Activated T-helper 17 cell treated with anti-CD3 and anti-CD28 coated beads, Interleukin-2, amount 50 U/mL, for 72 hours (primary cell): ENCODE measurements around the gene FAM13C. TPM values are rescaled to one million over a fixed set of nuclear protein-coding genes. Genes with fewer than 3 reads are reported as not detected.

Experiments used
- ATAC-seq: fragments of 150-1000 bp; cut with Tn5 transposase; replicated peaks from 2 replicates; pipeline ENCODE4 v1.10.0; 2021; ENCODE audit warnings: mild to moderate bottlenecking, moderate library complexity
- H3K27ac Mint-ChIP-seq: one replicate; pipeline ENCODE4 v1.8.0; 2022; ENCODE audit warnings: mixed read lengths
- H3K27me3 Mint-ChIP-seq: one replicate; pipeline ENCODE4 v1.8.0; 2022; ENCODE audit warnings: mixed read lengths
- H3K36me3 Mint-ChIP-seq: one replicate; pipeline ENCODE4 v1.8.0; 2022; ENCODE audit warnings: low read depth, mild to moderate bottlenecking, mixed read lengths
- H3K4me1 Mint-ChIP-seq: one replicate; pipeline ENCODE4 v1.8.0; 2022; ENCODE audit warnings: mixed read lengths
- H3K4me3 Mint-ChIP-seq: one replicate; pipeline ENCODE4 v1.8.0; 2022; ENCODE audit warnings: mild to moderate bottlenecking, mixed read lengths
- H3K9me3 Mint-ChIP-seq: one replicate; pipeline ENCODE4 v1.8.0; 2022; ENCODE audit warnings: mixed read lengths
- total RNA-seq, 2 donors: library from RNA; stranded (reverse); gene quantifications; one replicate each; pipeline ENCODE4 v1.2.3, GENCODE V29; 2022

FAM13C gene
- total RNA-seq, 2 donors from 2014 or later = 1.3 TPM; not detected in 1

DNA sequence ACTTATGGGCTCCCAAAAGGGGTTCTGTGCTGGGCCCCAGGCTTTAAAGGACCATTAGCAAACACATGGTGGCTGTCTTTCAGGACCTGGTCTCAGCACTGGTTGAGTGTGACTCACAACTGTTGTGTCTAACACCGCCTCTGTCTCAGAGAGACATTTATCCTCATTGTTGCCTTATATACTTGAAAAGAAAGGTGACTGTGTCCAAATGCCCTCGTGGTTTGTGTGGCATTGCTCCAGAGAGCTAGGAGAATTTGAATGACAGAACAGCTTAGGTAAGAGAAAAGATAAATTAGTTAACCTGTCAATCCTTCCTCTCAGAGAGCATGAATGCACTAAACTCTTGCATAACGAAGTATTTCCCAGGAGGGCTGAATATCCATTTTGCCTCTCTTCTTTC lies 14.5 kb upstream of the FAM13C start:
- ATAC-seq = no peak
- H3K4me3 Mint-ChIP-seq = no peak overlapping the region
- no peaks in the 10 kb centered on the region for H3K27me3 Mint-ChIP-seq
- no peaks in the 10 kb centered on the region for H3K9me3 Mint-ChIP-seq
- H3K4me1 Mint-ChIP-seq = no peaks in the 10 kb centered on the region
- H3K27ac Mint-ChIP-seq = no peak overlapping the region
- no peaks in the 10 kb centered on the region for H3K36me3 Mint-ChIP-seq

DNA sequence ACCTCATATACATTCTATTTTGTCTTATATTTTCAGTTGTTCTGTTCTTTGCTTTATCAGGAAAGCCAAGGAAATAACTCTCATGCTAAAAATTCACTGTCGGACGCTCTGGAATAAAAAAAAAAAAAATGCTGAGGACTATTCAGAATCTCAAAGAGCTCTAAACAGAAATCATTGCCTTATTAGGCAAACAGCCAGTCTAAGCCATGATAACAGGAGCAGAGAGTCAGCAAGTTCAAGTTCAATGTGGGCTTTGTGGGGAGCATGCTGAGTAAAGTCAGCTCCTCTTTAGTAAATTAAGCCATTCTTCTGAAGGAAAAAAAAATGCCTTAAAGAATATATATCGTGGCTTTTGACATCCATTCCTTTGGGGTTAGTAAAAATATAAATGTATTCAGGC lies 13.6 kb upstream of the FAM13C start:
- H3K4me3 Mint-ChIP-seq = no peak overlapping the region
- H3K36me3 Mint-ChIP-seq = no peaks in the 10 kb centered on the region
- H3K27me3 Mint-ChIP-seq = no peaks in the 10 kb centered on the region
- no peaks in the 10 kb centered on the region for H3K9me3 Mint-ChIP-seq
- no peaks in the 10 kb centered on the region for H3K4me1 Mint-ChIP-seq
- ATAC-seq = no peak
- no peak overlapping the region for H3K27ac Mint-ChIP-seq

DNA sequence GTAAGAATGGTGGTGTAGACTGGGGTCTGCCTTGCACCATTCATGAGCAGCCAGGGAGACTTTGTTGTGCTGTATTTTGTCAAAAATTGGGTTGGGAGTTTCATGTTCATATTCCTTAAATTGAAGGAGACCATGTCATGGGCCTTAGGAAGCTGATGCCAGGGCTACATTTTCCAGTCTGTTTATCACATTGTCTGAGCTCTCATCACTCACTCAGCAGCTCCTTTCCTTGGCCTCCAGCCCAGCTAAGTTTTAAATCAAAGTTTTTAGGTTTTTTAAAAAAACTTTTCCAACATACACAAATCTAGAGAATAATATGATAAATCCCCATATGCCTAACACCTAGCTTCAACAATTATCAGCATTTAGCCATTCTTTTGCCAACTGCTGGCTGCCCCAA lies 12.6 kb upstream of the FAM13C start:
- H3K4me1 Mint-ChIP-seq = no peaks in the 10 kb centered on the region
- no peaks in the 10 kb centered on the region for H3K27me3 Mint-ChIP-seq
- no peak for ATAC-seq
- H3K36me3 Mint-ChIP-seq = no peaks in the 10 kb centered on the region
- H3K4me3 Mint-ChIP-seq = no peak overlapping the region
- H3K27ac Mint-ChIP-seq = no peak overlapping the region
- no peaks in the 10 kb centered on the region for H3K9me3 Mint-ChIP-seq

DNA sequence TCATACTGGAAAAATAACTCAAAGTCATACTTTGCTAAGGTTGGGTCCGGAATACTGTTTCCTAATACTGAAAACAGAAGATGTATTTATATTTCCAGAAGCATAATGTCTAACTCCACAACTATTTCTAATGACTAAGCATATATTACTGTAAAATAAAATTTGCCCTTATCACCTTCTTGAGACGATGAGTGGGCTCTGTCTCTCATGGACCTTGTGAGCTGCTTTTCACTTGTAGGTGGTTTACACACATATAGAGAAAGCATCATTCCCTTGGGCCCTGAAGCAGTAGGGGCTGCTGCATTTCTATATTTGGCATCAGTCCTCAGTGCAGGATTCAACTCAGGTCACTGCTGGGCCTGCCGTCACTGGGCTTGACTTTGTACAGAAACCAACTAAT lies 10.7 kb upstream of the FAM13C start:
- Mint-ChIP-seq H3K36me3 (no peaks in the 10 kb centered on the region), H3K4me1 (no peaks in the 10 kb centered on the region), H3K4me3 (no peak overlapping the region), H3K27me3 (peaks cover 3% of the 10 kb centered on the region), H3K27ac (no peak overlapping the region), H3K9me3 (no peaks in the 10 kb centered on the region)
- no peak for ATAC-seq

DNA sequence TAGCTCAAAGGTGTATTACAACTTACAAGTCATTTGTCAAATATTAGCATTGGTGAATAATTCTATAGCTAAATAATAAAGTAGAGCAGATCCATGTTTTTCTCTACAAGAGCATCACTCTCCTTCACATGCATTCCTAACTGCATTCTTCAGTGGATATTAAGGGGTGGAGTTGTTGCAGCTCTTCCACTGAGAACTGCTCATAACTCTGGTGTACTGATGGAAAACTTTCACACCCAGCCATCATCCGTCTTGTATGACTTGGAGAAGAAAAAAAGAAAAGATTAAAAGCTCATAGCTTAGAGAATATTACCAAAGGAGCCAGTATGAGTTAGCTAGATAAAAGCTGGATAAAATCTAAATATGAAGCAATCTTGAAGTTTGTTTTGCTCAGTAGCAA lies 10.2 kb upstream of the FAM13C start:
- Mint-ChIP-seq H3K27ac (no peak overlapping the region), H3K36me3 (no peaks in the 10 kb centered on the region), H3K27me3 (peaks cover 3% of the 10 kb centered on the region), H3K9me3 (no peaks in the 10 kb centered on the region), H3K4me3 (no peak overlapping the region), H3K4me1 (no peaks in the 10 kb centered on the region)
- ATAC-seq = no peak

DNA sequence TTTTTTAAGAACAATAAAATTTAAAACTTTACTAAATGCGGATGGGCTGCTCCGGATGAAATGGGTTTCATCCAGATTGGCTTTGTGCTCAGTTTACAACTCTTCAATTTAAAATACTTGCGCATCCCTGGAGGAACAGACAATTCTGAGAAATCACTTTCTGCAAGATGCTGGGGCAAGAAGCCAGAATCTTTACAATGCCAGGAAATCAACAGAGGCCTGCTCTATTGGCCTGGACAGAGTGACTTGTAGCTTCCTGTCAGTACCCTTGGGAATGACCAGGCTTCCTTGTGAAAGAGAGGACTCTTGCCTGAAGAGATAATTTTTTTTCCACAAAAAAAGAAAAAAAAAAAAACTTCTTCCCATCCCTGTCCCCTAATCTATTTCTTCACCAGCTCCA lies 3.9 kb upstream of the FAM13C start:
- Mint-ChIP-seq H3K4me1 (no peaks in the 10 kb centered on the region), H3K9me3 (no peaks in the 10 kb centered on the region), H3K27ac (no peak overlapping the region), H3K36me3 (no peaks in the 10 kb centered on the region), H3K27me3 (peaks cover 19% of the 10 kb centered on the region), H3K4me3 (no peak overlapping the region)
- ATAC-seq = no peak

DNA sequence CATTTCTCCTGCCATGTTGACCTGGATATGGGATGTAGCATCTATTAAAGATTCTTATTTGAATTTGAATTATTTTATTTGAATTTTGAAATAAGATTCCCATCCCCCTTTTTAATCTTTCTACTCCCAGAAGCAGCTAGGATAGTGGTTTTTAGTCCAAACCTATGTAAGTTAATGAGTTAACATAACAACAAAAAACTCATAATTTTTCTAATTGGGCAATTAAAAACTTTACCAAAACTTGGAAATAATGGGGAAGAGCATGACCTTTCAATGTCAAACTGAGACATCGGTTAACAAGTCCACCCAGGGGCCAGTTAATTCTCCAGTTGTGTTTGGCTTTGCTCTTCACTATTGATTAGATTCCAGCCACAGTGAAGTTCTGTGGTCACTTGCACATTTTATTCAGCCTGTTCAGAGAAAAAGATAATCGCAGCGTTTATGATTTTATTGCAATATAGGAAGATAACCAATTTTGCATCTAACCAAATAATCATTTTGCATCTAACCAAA lies 1.2 kb upstream of the FAM13C start:
- Mint-ChIP-seq H3K27me3 (peaks cover 16% of the 10 kb centered on the region), H3K4me1 (no peaks in the 10 kb centered on the region), H3K27ac (no peak overlapping the region), H3K9me3 (no peaks in the 10 kb centered on the region), H3K36me3 (no peaks in the 10 kb centered on the region), H3K4me3 (no peak overlapping the region)
- no peak for ATAC-seq

DNA sequence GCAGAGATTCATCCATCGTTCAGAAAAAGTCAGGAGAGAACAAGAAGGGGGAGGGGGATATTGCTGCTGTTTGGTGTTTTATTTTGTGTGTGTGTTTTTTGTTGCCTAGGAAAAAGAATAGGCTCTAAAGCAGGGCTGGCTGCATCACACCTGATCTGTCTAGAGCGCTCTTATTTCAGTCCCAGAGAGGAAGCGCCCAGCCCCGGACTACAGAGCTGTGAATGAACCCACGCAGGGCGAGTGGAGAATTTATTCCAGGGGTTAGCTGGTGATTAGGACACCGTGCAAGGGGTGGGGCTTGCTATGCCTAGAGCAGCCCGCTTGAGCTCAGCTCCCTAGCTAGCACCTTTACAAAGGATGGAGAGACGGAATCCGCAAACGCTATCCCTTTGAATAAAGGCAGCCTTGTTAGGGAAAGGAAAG lies 621 bp upstream of the FAM13C start:
- Mint-ChIP-seq H3K27ac (no peak overlapping the region), H3K27me3 (peaks cover 16% of the 10 kb centered on the region), H3K4me1 (no peaks in the 10 kb centered on the region), H3K4me3 (peak overlapping the region; percentile 71), H3K36me3 (no peaks in the 10 kb centered on the region), H3K9me3 (no peaks in the 10 kb centered on the region)
- ATAC-seq = peak; percentile 59

DNA sequence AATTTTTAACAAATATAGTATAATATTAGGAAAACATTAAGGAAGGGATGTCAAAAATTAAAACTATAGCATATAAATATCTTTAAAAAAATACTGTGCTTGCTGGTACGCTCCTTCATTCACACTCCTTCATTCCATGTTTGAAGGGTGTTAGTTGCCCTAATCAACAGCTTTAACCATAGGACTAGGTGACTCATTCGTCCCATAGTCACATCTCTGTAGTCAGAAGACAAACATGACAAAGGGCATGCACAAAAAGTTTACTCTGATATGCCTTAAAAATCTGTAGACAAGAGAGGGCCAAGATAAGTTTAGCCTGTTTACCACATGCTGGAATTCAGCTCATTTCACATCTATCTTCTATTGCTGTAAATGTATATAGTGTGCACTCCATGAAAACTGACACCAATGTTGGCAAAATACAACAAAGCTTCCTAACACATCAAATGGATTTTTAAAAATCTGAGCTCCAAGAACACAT lies 646 bp downstream of the FAM13C start:
- H3K4me3 Mint-ChIP-seq = peak overlapping the region; percentile 71
- H3K36me3 Mint-ChIP-seq = no peaks in the 10 kb centered on the region
- no peaks in the 10 kb centered on the region for H3K4me1 Mint-ChIP-seq
- peak overlapping the region; percentile 38 for H3K27ac Mint-ChIP-seq
- peak; percentile 79 for ATAC-seq
- peaks cover 16% of the 10 kb centered on the region for H3K27me3 Mint-ChIP-seq
- H3K9me3 Mint-ChIP-seq = no peaks in the 10 kb centered on the region

DNA sequence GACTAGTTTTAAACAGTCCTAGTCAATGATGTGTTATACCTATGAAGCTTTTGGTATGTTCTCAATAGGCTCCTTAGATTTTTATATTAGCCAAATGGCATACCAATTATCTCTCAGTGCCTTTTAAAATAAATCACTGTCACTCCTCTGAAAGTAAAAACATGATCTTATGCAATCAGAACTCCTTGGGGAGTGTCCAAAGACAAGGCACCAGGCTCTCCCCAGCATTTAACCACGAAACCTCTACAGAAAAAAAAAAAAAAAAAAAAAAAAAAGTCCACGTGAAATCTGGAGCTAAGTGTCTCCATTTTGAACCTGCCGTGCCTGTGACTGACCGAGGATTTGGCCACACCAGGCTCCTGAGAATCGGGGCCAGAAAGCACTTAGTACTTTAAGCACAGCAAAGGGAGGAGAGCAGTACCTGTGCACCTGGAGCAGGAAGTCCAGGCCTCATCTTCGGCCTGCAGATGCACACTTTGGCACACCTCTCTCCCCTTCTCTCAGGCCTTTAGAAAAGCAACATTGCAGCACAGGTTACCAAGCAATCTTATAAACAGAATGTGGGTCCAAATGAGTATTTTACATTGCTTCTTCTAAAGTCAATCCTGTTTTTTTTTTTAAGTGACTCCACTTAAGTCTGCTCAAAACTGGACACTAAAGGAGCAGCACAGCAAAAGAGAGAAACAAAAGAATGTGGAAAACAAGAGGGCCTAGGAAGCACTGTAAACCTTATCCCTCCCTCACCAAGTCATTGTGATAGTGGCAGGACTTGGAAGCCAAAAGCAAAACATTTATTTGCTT lies 1.5 kb downstream of the FAM13C start:
- ATAC-seq = no peak
- peaks cover 16% of the 10 kb centered on the region for H3K27me3 Mint-ChIP-seq
- H3K4me3 Mint-ChIP-seq = no peak overlapping the region
- no peaks in the 10 kb centered on the region for H3K36me3 Mint-ChIP-seq
- no peak overlapping the region for H3K27ac Mint-ChIP-seq
- no peaks in the 10 kb centered on the region for H3K9me3 Mint-ChIP-seq
- H3K4me1 Mint-ChIP-seq = no peaks in the 10 kb centered on the region

DNA sequence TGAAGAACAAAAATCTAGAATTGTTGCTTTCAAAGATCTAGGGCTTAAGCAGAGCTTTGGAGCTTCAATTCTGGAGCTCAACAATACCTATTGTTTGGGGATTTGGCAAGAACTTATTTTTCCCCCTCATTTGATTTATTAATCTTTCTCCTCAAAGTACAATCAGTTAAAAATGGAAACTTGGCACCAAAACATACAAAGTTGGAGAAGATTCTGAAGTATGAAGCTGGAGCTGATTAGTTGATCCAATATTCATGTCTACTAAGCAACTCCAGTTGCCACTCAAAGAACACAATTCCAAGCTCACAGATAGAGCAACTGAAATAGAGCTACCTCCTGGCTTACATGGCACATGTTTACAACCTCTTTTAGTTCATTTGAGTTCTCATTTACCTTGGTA lies 3.8 kb downstream of the FAM13C start:
- no peaks in the 10 kb centered on the region for H3K4me1 Mint-ChIP-seq
- H3K4me3 Mint-ChIP-seq = no peak overlapping the region
- H3K9me3 Mint-ChIP-seq = no peaks in the 10 kb centered on the region
- no peaks in the 10 kb centered on the region for H3K36me3 Mint-ChIP-seq
- H3K27me3 Mint-ChIP-seq = peaks cover 12% of the 10 kb centered on the region
- ATAC-seq = no peak
- no peak overlapping the region for H3K27ac Mint-ChIP-seq

DNA sequence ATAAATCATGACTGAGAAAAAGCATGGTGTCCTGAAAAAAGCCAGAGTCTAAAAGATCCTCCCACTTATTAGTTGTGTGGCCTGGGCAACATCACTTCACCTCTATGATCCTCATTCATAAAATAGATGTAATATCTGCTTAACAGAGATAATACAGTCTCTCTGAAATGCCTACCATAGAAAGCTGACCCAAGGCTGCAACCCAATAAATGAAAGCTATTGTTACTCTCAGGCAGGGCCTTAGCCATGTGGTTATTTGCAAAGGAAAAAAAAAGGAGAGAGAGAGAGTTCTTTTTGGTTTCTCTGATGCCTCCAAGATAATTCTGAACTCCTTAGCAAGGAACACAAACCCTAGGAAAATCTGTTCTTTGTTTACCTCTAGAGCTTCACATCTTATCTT lies 7.9 kb downstream of the FAM13C start:
- Mint-ChIP-seq H3K9me3 (no peaks in the 10 kb centered on the region), H3K4me1 (no peaks in the 10 kb centered on the region), H3K36me3 (no peaks in the 10 kb centered on the region), H3K27ac (no peak overlapping the region), H3K27me3 (no peaks in the 10 kb centered on the region), H3K4me3 (no peak overlapping the region)
- no peak for ATAC-seq

DNA sequence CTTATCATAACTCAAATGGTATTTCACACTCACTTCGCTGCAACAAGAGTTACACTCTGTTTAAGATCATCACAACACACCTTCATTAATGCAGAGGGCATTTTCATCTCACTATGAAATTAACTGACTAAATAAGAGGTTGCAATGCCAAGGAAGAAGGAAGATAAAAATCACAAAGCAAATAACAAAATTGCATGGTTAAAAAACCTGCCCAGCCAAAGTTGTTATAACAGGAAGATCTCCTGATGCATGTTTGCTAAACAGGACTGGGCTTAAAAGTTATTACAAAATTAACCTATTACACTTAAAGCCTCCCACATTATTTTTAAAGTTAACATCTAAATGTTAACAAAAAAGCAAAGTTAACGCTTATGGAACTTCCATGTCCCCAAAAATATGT lies 11.8 kb downstream of the FAM13C start:
- H3K36me3 Mint-ChIP-seq = no peaks in the 10 kb centered on the region

DNA sequence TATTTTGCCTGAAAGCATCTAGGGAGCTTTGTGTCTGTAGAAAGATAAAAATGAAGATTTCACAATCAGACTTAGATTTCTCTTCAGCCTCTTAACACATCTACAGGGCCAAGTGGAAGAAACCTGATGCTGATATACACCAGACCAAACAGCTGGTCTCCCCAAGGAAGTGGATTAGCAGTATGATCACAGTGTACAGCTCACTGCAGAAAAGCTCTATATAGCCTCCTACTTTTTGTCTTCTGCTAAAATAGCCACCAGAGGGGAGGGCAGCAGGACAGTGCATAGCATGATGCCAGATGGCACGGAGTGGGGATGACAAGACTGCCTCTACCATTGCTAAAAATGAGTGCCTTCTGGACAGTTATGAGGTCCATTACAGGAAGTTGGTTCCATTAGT lies 16.0 kb downstream of the FAM13C start:
- H3K36me3 Mint-ChIP-seq = no peaks in the 10 kb centered on the region
- no peak overlapping the region for H3K4me3 Mint-ChIP-seq
- ATAC-seq = no peak
- peaks cover 2% of the 10 kb centered on the region for H3K27me3 Mint-ChIP-seq
- H3K4me1 Mint-ChIP-seq = no peaks in the 10 kb centered on the region
- no peak overlapping the region for H3K27ac Mint-ChIP-seq
- peaks cover 3% of the 10 kb centered on the region for H3K9me3 Mint-ChIP-seq

More for the DNA sequence above, 11.8 kb downstream of the FAM13C start:
- ATAC-seq = no peak
- Mint-ChIP-seq H3K27me3 (peaks cover 2% of the 10 kb centered on the region), H3K27ac (no peak overlapping the region), H3K4me3 (no peak overlapping the region), H3K4me1 (no peaks in the 10 kb centered on the region), H3K9me3 (peaks cover 3% of the 10 kb centered on the region)

DNA sequence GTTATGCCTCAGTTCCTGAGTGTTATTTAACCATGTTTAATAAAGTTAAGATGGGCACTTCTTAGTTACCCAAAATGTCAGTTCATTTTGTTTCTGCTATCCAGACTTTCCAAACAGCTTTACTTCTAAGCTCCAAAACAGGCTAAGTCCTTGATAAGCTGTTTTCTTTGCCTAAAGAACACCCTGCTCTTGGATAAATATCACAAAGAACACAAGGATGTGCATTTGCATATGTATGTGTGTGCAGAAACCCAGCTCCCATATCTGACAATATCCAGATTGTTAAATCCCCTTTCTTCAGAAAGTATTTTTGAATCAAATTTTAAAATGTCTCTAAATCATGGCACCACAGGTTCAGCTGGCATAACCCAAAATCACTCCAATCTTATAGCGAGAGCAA lies 19.6 kb downstream of the FAM13C start:
- H3K27me3 Mint-ChIP-seq = peaks cover 2% of the 10 kb centered on the region
- H3K36me3 Mint-ChIP-seq = no peaks in the 10 kb centered on the region
- H3K27ac Mint-ChIP-seq = no peak overlapping the region
- H3K9me3 Mint-ChIP-seq = no peaks in the 10 kb centered on the region
- H3K4me3 Mint-ChIP-seq = no peak overlapping the region
- no peaks in the 10 kb centered on the region for H3K4me1 Mint-ChIP-seq
- ATAC-seq = no peak
